GM04504 (cell line): ENCODE results near the gene SDC3.

ENCODE experiments used
- DNase-seq: peaks from one replicate; pipeline ENCODE4 v3.0.0-alpha.2; 2012; ENCODE audit warnings: low read depth

SDC3 gene

GRCh38 chr1:30928171-30928570 lies 19.6 kb upstream of the SDC3 start:
- no peak for DNase-seq

GRCh38 chr1:30927448-30927847 lies 18.9 kb upstream of the SDC3 start:
- DNase-seq: no peak

- no peak for DNase-seq
Observed at GRCh38 chr1:30923597-30923996, 15.0 kb upstream of the SDC3 start.

GRCh38 chr1:30920827-30921226 lies 12.3 kb upstream of the SDC3 start:
- no peak for DNase-seq

- DNase-seq: no peak
Observed at GRCh38 chr1:30919025-30919881, 10.7 kb upstream of the SDC3 start.

- no peak for DNase-seq
Observed at GRCh38 chr1:30916296-30916695, 7.7 kb upstream of the SDC3 start.

- DNase-seq: no peak
Observed at GRCh38 chr1:30915491-30916230, 7.1 kb upstream of the SDC3 start.

- no peak for DNase-seq
Observed at GRCh38 chr1:30914931-30915330, 6.4 kb upstream of the SDC3 start.

GRCh38 chr1:30914587-30914922 lies 6.0 kb upstream of the SDC3 start:
- DNase-seq: no peak

- no peak for DNase-seq
Observed at GRCh38 chr1:30912913-30913652, 4.5 kb upstream of the SDC3 start.

GRCh38 chr1:30912224-30912623 lies 3.7 kb upstream of the SDC3 start:
- DNase-seq: no peak

GRCh38 chr1:30911059-30911954 lies 2.7 kb upstream of the SDC3 start:
- DNase-seq: peak; percentile 63

- DNase-seq: no peak
Observed at GRCh38 chr1:30909365-30910068, 959 bp upstream of the SDC3 start.

- no peak for DNase-seq
Observed at GRCh38 chr1:30908316-30908695, 252 bp downstream of the SDC3 start.

GRCh38 chr1:30907481-30908315 lies 860 bp downstream of the SDC3 start:
- DNase-seq: no peak

GRCh38 chr1:30906631-30907441 lies 1.7 kb downstream of the SDC3 start:
- DNase-seq: no peak

GRCh38 chr1:30905916-30906620 lies 2.5 kb downstream of the SDC3 start:
- DNase-seq: no peak

- no peak for DNase-seq
Observed at GRCh38 chr1:30905403-30905802, 3.2 kb downstream of the SDC3 start.

- DNase-seq: no peak
Observed at GRCh38 chr1:30904962-30905335, 3.6 kb downstream of the SDC3 start.
